Omental fat pad (tissue), 4 donors: ENCODE measurements around the gene BDH1. TPM values are rescaled to one million over a fixed set of nuclear protein-coding genes. Genes with fewer than 3 reads are reported as not detected.

ENCODE experiments used
- ATAC-seq: fragments of 150-250 bp; one replicate; pipeline ENCODE4 v1.9.1; 2016; ENCODE audit warnings: mild to moderate bottlenecking, moderate library complexity; ENCODE audit not compliant: low FRiP score
- DNase-seq: peaks from one replicate; pipeline ENCODE4 v3.0.0-alpha.2; 2019; ENCODE audit warnings: low spot score
- total RNA-seq, 4 donors: library from RNA; depleted of rRNA; stranded (reverse); fragments of >200 nt; gene quantifications; one replicate each; pipeline ENCODE4 v1.1.0, GENCODE V29; 2016
- TF ChIP-seq, protein P1 (sequence below), 3 donors: fragments of 450-650 bp; IDR thresholded peaks; one replicate each; pipeline ENCODE4 v1.5.1; 2016 to 2017; ENCODE audit warnings: antibody characterized with exemption in 3 of 3, mild to moderate bottlenecking in 3 of 3, moderate library complexity in 2 of 3

BDH1 gene
- total RNA-seq, 4 donors from 2014 or later = 11.9 to 24.9 (median 16.1) TPM

DNA sequence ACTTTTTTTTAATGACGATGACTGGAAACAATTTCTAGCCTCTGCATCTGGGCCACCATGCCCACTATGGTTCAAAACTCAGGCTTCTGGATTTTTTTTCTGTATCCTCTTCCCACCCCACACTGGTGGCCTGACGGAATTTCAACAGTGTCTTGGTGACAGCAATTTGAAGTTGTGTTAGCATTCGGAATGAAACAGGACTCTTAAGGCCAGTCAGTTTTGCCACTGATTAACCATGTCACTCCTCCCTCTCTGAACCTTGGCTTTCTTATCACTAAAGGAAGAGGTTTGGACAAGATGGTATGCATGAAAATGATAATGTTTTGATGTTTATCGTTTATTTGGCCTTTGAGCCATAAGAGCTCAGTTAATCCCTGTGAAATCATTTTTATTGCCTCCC is 41.6 kb upstream of the BDH1 start:
- TF ChIP-seq, protein P1, sequence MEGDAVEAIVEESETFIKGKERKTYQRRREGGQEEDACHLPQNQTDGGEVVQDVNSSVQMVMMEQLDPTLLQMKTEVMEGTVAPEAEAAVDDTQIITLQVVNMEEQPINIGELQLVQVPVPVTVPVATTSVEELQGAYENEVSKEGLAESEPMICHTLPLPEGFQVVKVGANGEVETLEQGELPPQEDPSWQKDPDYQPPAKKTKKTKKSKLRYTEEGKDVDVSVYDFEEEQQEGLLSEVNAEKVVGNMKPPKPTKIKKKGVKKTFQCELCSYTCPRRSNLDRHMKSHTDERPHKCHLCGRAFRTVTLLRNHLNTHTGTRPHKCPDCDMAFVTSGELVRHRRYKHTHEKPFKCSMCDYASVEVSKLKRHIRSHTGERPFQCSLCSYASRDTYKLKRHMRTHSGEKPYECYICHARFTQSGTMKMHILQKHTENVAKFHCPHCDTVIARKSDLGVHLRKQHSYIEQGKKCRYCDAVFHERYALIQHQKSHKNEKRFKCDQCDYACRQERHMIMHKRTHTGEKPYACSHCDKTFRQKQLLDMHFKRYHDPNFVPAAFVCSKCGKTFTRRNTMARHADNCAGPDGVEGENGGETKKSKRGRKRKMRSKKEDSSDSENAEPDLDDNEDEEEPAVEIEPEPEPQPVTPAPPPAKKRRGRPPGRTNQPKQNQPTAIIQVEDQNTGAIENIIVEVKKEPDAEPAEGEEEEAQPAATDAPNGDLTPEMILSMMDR (IDR thresholded peaks at IDR 0.05) = no peak
- ATAC-seq (no peak), DNase-seq (no peak)

DNA sequence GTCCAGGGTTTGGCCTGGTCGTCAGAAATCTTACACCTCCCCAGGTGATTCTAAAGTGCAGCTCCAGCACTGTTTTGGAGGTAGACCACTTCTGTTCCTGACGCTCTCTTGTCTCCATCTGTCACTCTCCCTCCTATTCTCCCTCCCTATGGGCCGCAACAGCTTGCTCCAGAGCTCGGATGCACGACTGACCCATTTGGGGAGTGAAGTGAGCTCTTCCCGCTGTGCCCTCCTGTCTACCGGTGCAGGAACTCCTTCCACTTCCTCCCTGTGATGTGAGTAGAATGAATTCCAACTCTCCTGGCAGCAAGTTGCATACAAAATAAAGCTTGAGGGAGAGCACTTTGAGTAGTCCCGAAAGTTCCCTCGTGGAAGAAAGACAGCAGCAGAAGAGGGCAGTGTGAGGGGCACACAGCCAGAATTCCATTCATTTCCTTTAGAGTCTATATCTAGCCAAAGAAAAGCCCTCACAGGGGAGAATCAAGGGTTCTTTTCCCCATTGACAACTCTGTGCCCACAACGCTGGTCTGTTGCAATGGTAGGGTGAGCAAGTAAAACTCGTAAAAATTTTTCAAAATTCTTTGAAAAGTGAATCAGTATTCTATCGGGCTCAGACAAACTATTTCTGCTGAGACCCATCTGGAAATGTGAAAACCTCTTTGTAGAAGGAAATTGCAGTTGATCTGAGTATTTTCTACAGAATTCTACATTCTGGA is 39.9 kb upstream of the BDH1 start:
- TF ChIP-seq, protein P1 (IDR thresholded peaks at IDR 0.05) = no peak
- no peak for DNase-seq
- ATAC-seq = no peak

DNA sequence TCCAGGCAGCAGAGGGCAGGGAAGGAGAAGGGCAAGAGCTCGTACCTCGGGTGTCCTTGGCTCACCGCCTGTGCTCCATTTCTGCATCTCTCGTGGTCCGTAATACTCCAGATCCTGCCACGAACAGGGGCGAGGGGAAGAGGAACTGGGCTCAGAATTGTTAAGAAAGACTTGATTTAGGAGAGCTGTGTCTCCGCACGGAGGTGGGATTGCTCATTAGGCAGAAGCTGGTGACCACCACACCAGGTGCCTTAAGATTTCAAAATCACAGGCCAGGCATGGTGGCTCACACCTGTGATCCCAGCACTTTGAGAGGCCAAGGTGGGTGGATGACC is 37.2 kb upstream of the BDH1 start:
- DNase-seq = no peak
- TF ChIP-seq, protein P1 (IDR thresholded peaks at IDR 0.05) = no peak
- ATAC-seq = no peak

DNA sequence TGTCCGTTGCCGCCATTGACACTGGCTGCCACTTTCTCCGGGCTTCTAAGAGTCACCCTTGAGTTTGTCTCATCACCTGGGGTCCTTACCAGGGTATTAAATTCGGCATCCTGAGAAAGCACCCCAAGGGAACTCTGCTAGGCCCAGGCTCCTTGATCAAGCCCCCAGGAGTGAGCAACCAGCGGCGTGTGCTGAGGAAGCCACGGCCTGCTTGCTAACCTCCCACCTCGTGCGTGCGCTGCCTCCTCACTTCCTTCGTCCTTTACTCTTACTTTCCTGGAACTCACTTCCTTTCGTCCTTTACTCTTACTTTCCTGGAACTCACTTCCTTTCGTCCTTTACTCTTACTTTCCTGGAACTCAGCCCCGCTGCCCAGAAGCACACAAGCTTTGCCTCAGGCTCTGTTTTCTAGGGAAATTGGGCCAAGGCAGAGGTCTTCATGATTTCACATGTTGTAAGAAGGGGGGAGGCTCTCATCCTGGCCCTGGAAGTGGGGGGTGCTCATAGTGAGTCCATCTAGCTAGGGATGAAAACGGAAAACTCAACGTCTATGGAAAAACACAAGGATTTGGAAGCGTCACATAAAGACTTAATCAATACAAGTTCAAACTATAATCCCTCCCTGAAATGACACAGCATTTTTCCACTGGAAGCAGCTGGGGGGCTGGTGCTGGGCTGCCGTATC is 36.7 kb upstream of the BDH1 start:
- TF ChIP-seq, protein P1 (IDR thresholded peaks at IDR 0.05) = no peak
- no peak for DNase-seq
- ATAC-seq = no peak

DNA sequence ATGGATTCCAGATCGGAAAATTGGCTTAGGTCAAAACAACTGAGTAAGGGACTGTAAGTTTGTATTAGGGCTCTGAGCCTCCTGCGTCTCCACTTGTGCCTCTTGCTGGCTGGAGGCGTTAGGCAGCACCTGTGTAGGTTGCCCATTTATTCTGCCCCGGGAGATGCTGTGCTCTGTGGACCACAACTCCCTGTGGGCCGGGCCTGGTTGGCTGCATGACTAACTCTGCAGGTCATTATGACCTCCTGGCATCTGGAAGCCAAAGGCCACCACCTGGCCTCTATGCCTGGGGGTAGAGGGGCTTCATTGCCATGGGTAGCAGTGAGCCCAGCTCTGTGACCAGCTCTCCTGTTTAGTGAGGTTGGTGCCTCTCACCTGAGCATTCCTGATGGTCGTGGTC is 36.0 kb upstream of the BDH1 start:
- no peak for ATAC-seq
- no peak for DNase-seq
- TF ChIP-seq, protein P1 (IDR thresholded peaks at IDR 0.05) = no peak

DNA sequence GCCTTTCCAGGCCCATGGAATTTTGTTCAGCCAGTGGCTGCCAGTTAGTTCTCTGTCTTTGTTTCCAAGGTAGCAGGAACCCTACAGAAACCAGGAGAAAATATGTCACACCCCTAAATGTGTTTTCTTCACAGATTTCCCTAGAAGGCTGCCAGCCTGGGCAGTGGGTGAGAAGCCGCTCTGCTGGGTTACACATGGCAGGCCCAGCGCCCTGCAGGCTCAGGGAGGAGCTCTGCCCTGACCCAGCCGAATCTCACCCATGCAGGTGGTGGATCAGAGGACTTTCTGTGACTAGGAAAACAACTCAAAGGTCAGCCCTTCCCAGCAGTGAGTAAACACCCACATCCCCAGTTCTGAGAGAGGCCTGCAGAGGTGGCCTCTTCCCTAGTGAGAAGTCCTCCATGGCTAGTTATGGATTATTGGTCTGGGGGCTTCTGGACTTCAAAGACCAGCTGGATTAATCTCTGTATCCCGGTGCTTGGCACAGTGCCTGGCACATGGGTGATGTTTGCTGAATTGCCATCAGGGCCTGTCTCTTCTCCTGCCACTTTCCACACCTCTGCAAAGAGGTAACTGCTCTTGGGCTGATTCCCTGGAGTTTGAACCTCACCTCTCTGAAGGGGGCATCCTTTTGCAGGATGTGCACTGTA is 34.7 kb upstream of the BDH1 start:
- DNase-seq (no peak), ATAC-seq (no peak)
- TF ChIP-seq, protein P1 (IDR thresholded peaks at IDR 0.05) = no peak
